HL-60 (cell line): Measurements from ENCODE around the gene RPL13A.
"Not testable (repeated sequence)": the region's sequence is repeated elsewhere in the genome, so short reads cannot be mapped to it uniquely, and the experiment has no call there.

Experiments
- DNase-seq, 2 experiments: peaks; one replicate each; pipeline ENCODE4 v3.0.0-alpha.2; 2010 to 2020; ENCODE audit warnings: low read depth in 1 of 2, low spot score in 1 of 2
- H3K27ac ChIP-seq: fragments of 250-450 bp; sonication (Bioruptor Pico); replicated peaks from 2 replicates; pipeline ENCODE4 v1.5.1; 2020; ENCODE audit warnings: mild to moderate bottlenecking, moderate library complexity
- H3K27me3 ChIP-seq: fragments of 250-450 bp; sonication (Bioruptor Pico); 2 replicates; pipeline ENCODE4 v1.5.1; 2021; ENCODE audit warnings: mild to moderate bottlenecking, moderate library complexity; ENCODE audit not compliant: insufficient read depth, poor library complexity, severe bottlenecking
- H3K4me3 ChIP-seq: replicated peaks from 2 replicates; pipeline ENCODE4 v1.5.1; 2011; ENCODE audit warnings: mild to moderate bottlenecking, control low read depth, low read length; ENCODE audit not compliant: insufficient read depth
- GABPA ChIP-seq: IDR thresholded peaks from 2 replicates; pipeline ENCODE4 v1.6.1; 2012; ENCODE audit warnings: low read depth
- POLR2AphosphoS5 ChIP-seq: IDR thresholded peaks from 2 replicates; pipeline ENCODE4 v1.6.1; 2012; ENCODE audit warnings: low read depth
- SPI1 ChIP-seq: IDR thresholded peaks from 2 replicates; pipeline ENCODE4 v1.6.1; 2012; ENCODE audit warnings: low read depth, mild to moderate bottlenecking, borderline replicate concordance
- TF ChIP-seq, protein P1 (sequence below): IDR thresholded peaks from one replicate; pipeline ENCODE4 v1.5.1; 2011; ENCODE audit warnings: low read length, control low read depth, inconsistent platforms; ENCODE audit not compliant: insufficient read depth
- TF ChIP-seq, protein P2 (sequence below): IDR thresholded peaks from 2 replicates; pipeline ENCODE4 v1.6.1; 2012; ENCODE audit warnings: low read depth; ENCODE audit not compliant: insufficient replicate concordance

Gene RPL13A

GRCh38 chr19:49442354-49442753 is 45.1 kb upstream of the RPL13A start:
- DNase-seq = no peak
- Histone ChIP-seq H3K4me3 (peak overlapping the region; percentile 69), H3K27me3 (peaks cover 43% of the 10 kb centered on the region), H3K27ac (no peak overlapping the region)
- TF ChIP-seq POLR2AphosphoS5 = no peak
- TF ChIP-seq, protein P1, sequence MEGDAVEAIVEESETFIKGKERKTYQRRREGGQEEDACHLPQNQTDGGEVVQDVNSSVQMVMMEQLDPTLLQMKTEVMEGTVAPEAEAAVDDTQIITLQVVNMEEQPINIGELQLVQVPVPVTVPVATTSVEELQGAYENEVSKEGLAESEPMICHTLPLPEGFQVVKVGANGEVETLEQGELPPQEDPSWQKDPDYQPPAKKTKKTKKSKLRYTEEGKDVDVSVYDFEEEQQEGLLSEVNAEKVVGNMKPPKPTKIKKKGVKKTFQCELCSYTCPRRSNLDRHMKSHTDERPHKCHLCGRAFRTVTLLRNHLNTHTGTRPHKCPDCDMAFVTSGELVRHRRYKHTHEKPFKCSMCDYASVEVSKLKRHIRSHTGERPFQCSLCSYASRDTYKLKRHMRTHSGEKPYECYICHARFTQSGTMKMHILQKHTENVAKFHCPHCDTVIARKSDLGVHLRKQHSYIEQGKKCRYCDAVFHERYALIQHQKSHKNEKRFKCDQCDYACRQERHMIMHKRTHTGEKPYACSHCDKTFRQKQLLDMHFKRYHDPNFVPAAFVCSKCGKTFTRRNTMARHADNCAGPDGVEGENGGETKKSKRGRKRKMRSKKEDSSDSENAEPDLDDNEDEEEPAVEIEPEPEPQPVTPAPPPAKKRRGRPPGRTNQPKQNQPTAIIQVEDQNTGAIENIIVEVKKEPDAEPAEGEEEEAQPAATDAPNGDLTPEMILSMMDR = no peak
- no peak for TF ChIP-seq SPI1
- TF ChIP-seq, protein P2, sequence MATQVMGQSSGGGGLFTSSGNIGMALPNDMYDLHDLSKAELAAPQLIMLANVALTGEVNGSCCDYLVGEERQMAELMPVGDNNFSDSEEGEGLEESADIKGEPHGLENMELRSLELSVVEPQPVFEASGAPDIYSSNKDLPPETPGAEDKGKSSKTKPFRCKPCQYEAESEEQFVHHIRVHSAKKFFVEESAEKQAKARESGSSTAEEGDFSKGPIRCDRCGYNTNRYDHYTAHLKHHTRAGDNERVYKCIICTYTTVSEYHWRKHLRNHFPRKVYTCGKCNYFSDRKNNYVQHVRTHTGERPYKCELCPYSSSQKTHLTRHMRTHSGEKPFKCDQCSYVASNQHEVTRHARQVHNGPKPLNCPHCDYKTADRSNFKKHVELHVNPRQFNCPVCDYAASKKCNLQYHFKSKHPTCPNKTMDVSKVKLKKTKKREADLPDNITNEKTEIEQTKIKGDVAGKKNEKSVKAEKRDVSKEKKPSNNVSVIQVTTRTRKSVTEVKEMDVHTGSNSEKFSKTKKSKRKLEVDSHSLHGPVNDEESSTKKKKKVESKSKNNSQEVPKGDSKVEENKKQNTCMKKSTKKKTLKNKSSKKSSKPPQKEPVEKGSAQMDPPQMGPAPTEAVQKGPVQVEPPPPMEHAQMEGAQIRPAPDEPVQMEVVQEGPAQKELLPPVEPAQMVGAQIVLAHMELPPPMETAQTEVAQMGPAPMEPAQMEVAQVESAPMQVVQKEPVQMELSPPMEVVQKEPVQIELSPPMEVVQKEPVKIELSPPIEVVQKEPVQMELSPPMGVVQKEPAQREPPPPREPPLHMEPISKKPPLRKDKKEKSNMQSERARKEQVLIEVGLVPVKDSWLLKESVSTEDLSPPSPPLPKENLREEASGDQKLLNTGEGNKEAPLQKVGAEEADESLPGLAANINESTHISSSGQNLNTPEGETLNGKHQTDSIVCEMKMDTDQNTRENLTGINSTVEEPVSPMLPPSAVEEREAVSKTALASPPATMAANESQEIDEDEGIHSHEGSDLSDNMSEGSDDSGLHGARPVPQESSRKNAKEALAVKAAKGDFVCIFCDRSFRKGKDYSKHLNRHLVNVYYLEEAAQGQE = no peak
- TF ChIP-seq GABPA = no peak

DNA sequence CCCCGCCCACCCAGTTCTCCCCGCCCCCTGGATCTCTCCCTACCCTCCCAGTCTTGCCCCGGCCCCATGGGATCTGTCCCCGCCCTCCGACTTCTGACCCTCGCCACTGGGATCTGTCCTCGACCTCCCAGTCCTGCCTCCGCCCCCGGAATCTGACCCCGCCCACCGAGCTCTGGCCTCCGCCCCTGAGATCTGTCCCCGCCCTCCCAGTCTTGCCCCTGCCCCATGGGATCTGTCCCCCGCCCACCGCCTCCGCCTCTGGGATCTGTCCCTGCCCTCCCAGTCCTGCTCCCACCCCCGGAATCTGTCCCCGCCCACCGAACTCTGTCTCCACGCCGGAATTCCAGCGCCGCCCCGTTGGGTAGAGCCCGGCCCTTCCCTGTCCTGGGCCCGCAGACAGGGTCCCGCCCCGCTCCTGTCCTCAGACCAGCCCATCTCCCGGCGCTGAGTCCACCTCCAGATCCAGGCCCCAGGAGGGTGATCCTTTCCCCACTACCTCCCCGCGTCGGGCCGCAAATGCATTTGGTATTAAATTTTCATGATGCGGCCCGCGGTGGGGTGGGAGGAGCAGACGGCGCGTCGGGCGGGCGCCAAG is 44.5 kb upstream of the RPL13A start:
- DNase-seq = peak in 1 of 2 experiments; percentile 33
- Histone ChIP-seq H3K4me3 (peak overlapping the region; percentile 69), H3K27ac (no peak overlapping the region), H3K27me3 (peaks cover 43% of the 10 kb centered on the region)
- TF ChIP-seq GABPA = no peak
- no peak for TF ChIP-seq SPI1
- no peak for TF ChIP-seq POLR2AphosphoS5
- TF ChIP-seq, protein P2 = no peak
- TF ChIP-seq, protein P1 = no peak

GRCh38 chr19:49443366-49444099 is 43.9 kb upstream of the RPL13A start:
- H3K4me3 ChIP-seq = peak overlapping the region; percentile 69
- DNase-seq = peak; percentile 82 to 92

DNA sequence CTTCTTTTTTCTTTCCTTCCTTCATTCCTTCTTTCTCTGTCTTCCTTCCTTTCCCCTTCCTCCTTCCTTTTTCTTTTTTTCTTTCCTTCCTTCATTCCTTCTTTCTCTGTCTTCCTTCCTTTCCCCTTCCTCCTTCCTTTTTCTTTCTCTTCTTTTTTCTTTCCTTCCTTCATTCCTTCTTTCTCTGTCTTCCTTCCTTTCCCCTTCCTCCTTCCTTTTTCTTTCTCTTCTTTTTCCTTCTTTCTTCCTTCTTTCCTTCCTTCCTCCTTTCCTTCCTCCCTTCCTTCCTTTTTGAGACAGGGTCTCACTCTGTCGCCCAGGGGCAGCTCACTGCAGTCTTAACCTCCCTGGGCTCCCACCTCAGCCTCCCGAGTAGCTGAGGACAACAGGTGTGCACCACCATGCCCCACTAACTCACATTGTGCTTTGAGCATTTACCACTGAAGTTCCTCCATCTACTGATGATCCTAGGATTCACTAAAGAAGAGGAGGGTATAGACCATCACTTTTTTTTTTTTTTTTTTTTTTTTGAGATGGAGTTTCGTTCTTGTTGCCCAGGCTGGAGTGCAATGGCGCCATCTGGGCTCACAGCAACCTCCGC is 43.2 kb upstream of the RPL13A start:
- H3K27me3 ChIP-seq = peaks cover 30% of the 10 kb centered on the region
- DNase-seq, H3K27ac ChIP-seq, H3K4me3 ChIP-seq: not testable (repeated sequence)

More at GRCh38 chr19:49443366-49444099, 43.9 kb upstream of the RPL13A start:
- Histone ChIP-seq H3K27me3 (peaks cover 37% of the 10 kb centered on the region), H3K27ac (no peak overlapping the region)
- TF ChIP-seq, protein P2 = no peak
- TF ChIP-seq POLR2AphosphoS5 (no peak), SPI1 (no peak; the same call in 1 of the 2 replicates), GABPA (no peak)
- TF ChIP-seq, protein P1 = peak; percentile 82
